GM10248 (cell line): ENCODE data around the gene ANKRD27.
"Not testable (repeated sequence)": the region's sequence is repeated elsewhere in the genome, so short reads cannot be mapped to it uniquely, and the experiment has no call there.

Source experiments
- CTCF ChIA-PET: fragments of 300-600 bp; sonication (Branson Sonifier 250); formaldehyde crosslinking; extraction: SDS; loops from one replicate; lab custom pipeline; 2021; ENCODE audit warnings: antibody characterized with exemption; lab: Yijun Ruan, JAX
- POLR2A ChIA-PET: fragments of 350-650 bp; sonication (Branson Sonifier 250); formaldehyde crosslinking; extraction: SDS; loops from one replicate; lab custom pipeline; 2020; ENCODE audit warnings: antibody characterized with exemption; lab: Yijun Ruan, JAX
- DNase-seq: peaks from one replicate; pipeline ENCODE4 v3.0.0; 2012; ENCODE audit errors: extremely low spot score
- TF ChIP-seq, protein P1 (sequence below): IDR thresholded peaks from 2 replicates; pipeline ENCODE4 v1.5.1; 2012; ENCODE audit warnings: mild to moderate bottlenecking, low read depth; ENCODE audit errors: extremely low read depth, missing control alignments, control extremely low read depth

The ANKRD27 gene

DNA sequence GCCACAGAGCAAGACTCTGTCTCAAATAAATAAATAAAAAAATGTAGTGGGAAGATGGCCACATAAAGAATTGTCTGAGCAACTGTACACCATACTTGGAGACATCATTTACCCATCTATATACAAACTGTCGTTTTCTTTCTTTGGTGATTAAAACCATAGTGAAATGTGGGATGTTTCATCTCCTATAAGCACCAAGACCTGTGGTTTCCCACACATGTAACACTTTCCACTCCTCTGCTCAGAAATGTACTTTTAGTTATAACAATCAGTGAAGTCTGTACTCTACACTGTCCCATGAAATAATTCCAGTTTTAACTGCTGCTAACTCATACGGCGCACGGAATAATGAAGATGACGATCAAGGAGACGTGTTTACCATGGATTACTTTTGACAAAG is 75.7 kb downstream of the ANKRD27 start:
- no peak for DNase-seq
- POLR2A ChIA-PET: no interaction called here
- TF ChIP-seq, protein P1, sequence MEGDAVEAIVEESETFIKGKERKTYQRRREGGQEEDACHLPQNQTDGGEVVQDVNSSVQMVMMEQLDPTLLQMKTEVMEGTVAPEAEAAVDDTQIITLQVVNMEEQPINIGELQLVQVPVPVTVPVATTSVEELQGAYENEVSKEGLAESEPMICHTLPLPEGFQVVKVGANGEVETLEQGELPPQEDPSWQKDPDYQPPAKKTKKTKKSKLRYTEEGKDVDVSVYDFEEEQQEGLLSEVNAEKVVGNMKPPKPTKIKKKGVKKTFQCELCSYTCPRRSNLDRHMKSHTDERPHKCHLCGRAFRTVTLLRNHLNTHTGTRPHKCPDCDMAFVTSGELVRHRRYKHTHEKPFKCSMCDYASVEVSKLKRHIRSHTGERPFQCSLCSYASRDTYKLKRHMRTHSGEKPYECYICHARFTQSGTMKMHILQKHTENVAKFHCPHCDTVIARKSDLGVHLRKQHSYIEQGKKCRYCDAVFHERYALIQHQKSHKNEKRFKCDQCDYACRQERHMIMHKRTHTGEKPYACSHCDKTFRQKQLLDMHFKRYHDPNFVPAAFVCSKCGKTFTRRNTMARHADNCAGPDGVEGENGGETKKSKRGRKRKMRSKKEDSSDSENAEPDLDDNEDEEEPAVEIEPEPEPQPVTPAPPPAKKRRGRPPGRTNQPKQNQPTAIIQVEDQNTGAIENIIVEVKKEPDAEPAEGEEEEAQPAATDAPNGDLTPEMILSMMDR: no peak
- CTCF ChIA-PET: interaction anchor here (1.1 to 2.7 kb wide), 4 partner anchors 13 to 40 kb away, joined by 3 to 19 read pairs (median 8); no protein-coding TSS in a partner anchor

DNA sequence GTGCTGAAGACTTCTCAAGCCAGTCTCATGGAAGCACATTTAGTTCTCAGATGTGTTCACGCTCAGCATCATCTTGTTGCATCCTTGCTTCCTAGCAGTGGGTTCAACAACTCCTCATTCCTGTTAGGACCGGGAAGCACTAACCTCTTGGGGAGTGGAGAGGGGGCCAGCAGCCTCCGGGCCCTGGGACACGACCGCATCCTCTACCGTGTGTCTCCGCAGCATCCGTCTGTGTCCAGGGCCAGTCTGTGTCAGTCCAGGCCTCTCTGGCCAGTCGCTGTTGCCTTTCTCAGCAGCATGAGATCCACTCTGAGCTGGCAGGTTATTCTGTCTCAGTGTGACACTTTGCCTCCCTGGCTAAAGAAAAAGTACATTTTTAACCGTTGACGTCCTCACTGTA is 77.0 kb downstream of the ANKRD27 start:
- no peak for DNase-seq
- ChIA-PET POLR2A (no interaction called here), CTCF (interaction anchor here (1.3 to 2.7 kb wide), 3 partner anchors 14 to 23 kb away, joined by 3 to 19 read pairs (median 10); no protein-coding TSS in a partner anchor)
- TF ChIP-seq, protein P1: no peak

DNA sequence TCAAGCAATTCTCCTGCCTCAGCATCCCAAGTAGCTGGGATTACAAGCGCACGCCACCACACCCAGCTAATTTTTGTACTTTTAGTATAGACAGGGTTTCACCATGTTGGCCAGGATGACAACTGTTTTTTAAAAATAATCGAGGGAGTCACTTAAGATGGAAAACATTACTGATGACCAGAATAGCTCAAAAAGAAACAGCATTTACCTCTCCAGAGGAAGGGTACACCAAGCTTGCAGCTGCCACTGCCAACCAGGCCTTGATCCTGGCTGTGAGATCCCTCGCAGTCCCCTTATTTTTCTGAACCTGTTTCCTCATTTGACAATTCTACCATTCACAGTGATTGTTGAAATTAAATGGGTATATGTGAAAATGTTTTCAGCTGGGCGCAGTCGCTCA is 79.5 kb downstream of the ANKRD27 start:
- ChIA-PET CTCF (no interaction called here), POLR2A (no interaction called here)
- TF ChIP-seq, protein P1: no peak
- DNase-seq: no peak

DNA sequence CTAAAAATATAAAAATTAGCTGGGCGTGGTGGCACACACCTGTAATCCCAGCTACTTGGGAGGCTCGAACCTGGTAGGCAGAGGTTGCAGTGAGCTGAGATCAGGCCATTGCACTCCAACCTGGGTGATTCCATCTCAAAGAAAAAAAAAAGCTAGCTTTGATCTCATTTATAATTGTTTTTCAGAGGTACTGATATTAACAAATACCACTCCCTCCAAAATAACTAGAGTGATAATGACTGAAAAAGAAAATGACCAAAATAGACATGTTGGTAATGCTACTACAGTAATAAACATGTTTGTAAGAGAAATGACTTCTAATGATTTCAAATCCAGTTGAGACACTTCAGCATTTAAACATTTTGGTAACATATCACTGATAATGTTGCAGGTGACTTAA is 81.0 kb downstream of the ANKRD27 start:
- ChIA-PET POLR2A (no interaction called here), CTCF (interaction anchor here (0.9 to 1.0 kb wide), 2 partner anchors 8 to 12 kb away, joined by 3 read pairs; no protein-coding TSS in a partner anchor)

DNA sequence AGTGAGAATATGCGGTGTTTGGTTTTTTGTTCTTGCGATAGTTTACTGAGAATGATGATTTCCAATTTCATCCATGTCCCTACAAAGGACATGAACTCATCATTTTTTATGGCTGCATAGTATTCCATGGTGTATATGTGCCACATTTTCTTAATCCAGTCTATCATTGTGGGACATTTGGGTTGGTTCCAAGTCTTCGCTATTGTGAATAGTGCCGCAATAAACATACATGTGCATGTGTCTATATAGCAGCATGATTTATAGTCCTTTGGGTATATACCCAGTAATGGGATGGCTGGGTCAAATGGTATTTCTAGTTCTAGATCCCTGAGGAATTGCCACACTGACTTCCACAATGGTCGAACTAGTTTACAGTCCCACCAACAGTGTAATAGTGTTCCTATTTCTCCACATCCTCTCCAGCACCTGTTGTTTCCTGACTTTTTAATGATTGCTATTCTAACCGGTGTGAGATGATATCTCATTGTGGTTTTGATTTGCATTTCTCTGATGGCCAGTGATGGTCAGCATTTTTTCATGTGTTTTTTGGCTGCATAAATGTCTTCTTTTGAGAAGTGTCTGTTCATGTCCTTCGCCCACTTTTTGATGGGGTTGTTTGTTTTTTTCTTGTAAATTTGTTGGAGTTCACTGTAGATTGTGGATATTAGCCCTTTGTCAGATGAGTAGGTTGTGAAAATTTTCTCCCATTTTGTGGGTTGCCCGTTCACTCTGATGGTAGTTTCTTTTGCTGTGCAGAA is 87.1 kb downstream of the ANKRD27 start:
- POLR2A ChIA-PET, DNase-seq, CTCF ChIA-PET: not testable (repeated sequence)

More for the DNA sequence above, 81.0 kb downstream of the ANKRD27 start:
- TF ChIP-seq, protein P1: no peak
- no peak for DNase-seq

DNA sequence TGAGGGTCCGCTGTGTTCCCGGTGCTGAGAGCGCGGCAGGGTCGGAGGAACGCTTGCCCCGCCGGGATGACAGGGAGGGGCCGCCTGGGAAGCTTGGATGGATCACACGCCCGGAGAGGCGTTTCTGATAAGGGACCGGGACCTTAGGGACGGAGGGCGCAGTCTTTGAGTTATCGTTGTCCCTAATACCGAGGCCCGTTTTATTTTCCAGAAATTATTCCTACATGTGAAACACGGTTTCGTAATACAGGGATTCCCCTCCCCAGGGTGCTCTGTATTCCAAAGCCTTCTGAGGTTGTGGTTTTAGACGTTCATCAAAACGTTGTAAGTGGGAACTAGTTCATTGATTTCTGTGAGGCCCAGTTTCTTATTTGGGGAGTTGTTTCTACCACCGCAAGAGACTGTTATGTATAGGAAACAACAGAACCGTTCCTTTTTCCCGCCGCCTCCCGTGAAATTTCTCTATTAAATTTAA is 93.2 kb downstream of the ANKRD27 start:
- ChIA-PET CTCF (interaction anchor here (0.8 to 1.1 kb wide), 3 partner anchors 12 to 244 kb away, joined by 3 read pairs; no protein-coding TSS in a partner anchor), POLR2A (no interaction called here)
- DNase-seq: no peak

More for the DNA sequence above, 93.2 kb downstream of the ANKRD27 start:
- TF ChIP-seq, protein P1: no peak
